ENCODE measurements around the gene OR1I1. TPM values are rescaled to one million over a fixed set of nuclear protein-coding genes. Genes with fewer than 3 reads are reported as not detected.

The OR1I1 gene
- polyA plus RNA-seq, 4 donors: 0.03 to 0.14 (median 0.06) TPM; not detected in 1

- DNase-seq (ENCODE audit: low read depth in 4 of 4, low spot score in 3 of 4): no peak
Measured at GRCh38 chr19:15141143-15141542, 59.1 kb downstream of the OR1I1 start.

GRCh38 chr19:15142313-15142712 is 60.3 kb downstream of the OR1I1 start:
- DNase-seq (ENCODE audit: low read depth in 4 of 4, low spot score in 3 of 4): no peak

Other genes with a start within 250 kb of the OR1I1 start
- not detected for gene OR7A5, start 247.0 kb upstream of the OR1I1 start, polyA plus RNA-seq (ENCODE audit: insufficient read length in 4 of 4)
- under 1 TPM; 0.07 to 0.59 (median 0.18) TPM for gene OR7C1, start 247.0 kb upstream of the OR1I1 start, polyA plus RNA-seq (ENCODE audit: insufficient read length in 4 of 4)
- gene OR7A10, start 233.3 kb upstream of the OR1I1 start, polyA plus RNA-seq (ENCODE audit: insufficient read length in 4 of 4): not detected
- gene OR7A17, start 196.1 kb upstream of the OR1I1 start, polyA plus RNA-seq (ENCODE audit: insufficient read length in 4 of 4): under 1 TPM in 2 of 4 donors, not detected in 2; 0.06 TPM
- gene OR7C2, start 140.7 kb upstream of the OR1I1 start, polyA plus RNA-seq (ENCODE audit: insufficient read length in 4 of 4): not detected
- under 1 TPM; 0.27 to 0.89 (median 0.60) TPM for gene SLC1A6, start 102.3 kb upstream of the OR1I1 start, polyA plus RNA-seq (ENCODE audit: insufficient read length in 4 of 4)
- gene CASP14, start 32.7 kb upstream of the OR1I1 start, polyA plus RNA-seq (ENCODE audit: insufficient read length in 4 of 4): under 1 TPM in 1 of 4 donors, not detected in 3; 0.08 TPM
- 10 to 100 TPM; 13.9 to 34.4 (median 21.2) TPM for gene SYDE1, start 25.2 kb downstream of the OR1I1 start, polyA plus RNA-seq (ENCODE audit: insufficient read length in 4 of 4)
- gene NOTCH3, start 118.8 kb downstream of the OR1I1 start, polyA plus RNA-seq (ENCODE audit: insufficient read length in 4 of 4): 100 to 1,000 TPM in 2 of 4 donors, 10 to 100 TPM in 2; 77.5 to 122 (median 103) TPM
- 1 to 10 TPM; 1.9 to 5.9 (median 5.3) TPM for gene EPHX3, start 150.2 kb downstream of the OR1I1 start, polyA plus RNA-seq (ENCODE audit: insufficient read length in 4 of 4)

All from left renal pelvis (tissue), 4 donors.